Skeletal muscle tissue (tissue), 4 donors: ENCODE measurements around the gene AP1G2. TPM values are rescaled to one million over a fixed set of nuclear protein-coding genes. Genes with fewer than 3 reads are reported as not detected.

Experiments
- H3K27ac ChIP-seq: one replicate; pipeline ENCODE4 v1.7.0; 2013; ENCODE audit warnings: mild to moderate bottlenecking, low read depth, low read length, inconsistent platforms
- H3K27me3 ChIP-seq, 3 donors: one replicate each; pipeline ENCODE4 v1.7.0; 2013; ENCODE audit warnings: low read length in 3 of 3; ENCODE audit not compliant: control insufficient read depth in 3 of 3, insufficient read depth in 3 of 3
- H3K36me3 ChIP-seq, 3 donors: one replicate each; pipeline ENCODE4 v1.7.0; 2013; ENCODE audit warnings: low read length in 3 of 3; ENCODE audit not compliant: control insufficient read depth in 3 of 3, insufficient read depth in 3 of 3
- H3K4me1 ChIP-seq, 3 donors: one replicate each; pipeline ENCODE4 v1.7.0; 2013; ENCODE audit warnings: low read length in 3 of 3, mild to moderate bottlenecking in 3 of 3; ENCODE audit not compliant: control insufficient read depth in 3 of 3, insufficient read depth in 3 of 3
- H3K4me3 ChIP-seq, 3 donors: one replicate each; pipeline ENCODE4 v1.7.0; 2013; ENCODE audit warnings: low read length in 3 of 3
- H3K9ac ChIP-seq, 3 donors: one replicate each; pipeline ENCODE4 v1.7.0; 2013; ENCODE audit warnings: low read length in 3 of 3, mild to moderate bottlenecking in 3 of 3, moderate library complexity in 2 of 3, low read depth in 1 of 3
- H3K9me3 ChIP-seq, 3 donors: one replicate each; pipeline ENCODE4 v1.7.0; 2013; ENCODE audit warnings: low read length in 3 of 3; ENCODE audit not compliant: control insufficient read depth in 3 of 3
- total RNA-seq: library from RNA; depleted of rRNA; stranded (reverse); fragments of >200 nt; gene quantifications from one replicate; pipeline ENCODE4 v1.2.3, GENCODE V29; 2014
- donor health status: Osteomylitis.

AP1G2 gene
- total RNA-seq, 1 donor from 2014 or later: 8.4 TPM

DNA sequence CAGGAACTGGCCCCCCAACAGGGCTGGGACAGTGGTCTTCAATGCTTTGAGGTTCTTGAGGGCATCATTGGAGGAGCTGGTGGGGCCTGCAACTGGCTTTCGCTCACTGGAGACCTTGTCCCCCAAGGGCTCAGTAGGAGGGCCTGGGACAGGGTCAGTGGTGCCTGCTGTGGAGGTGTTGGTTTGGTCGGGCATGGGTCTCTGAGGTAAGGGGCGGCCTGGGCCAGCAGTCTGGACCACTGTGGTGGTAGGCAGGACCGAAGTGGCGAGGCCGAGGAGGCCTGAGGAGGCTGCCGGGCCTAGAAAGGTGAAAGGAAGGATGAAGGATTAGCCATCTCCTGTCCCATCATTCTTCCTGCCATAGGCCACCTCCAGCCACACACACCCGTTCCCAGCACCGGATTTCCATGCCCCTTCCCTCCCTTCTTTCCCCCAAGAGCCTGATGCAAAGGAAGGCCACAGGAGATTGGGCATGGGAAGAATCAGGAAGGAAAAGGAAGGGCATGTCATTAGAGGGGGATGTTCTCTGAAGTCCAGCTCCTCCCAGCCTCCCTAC, 44.9 kb downstream of the AP1G2 start:
- Histone ChIP-seq H3K4me1 (peaks cover 0 to 8% (median 5%) of the 10 kb centered on the region in 3 donors), H3K36me3 (peaks cover 0 to 2% (median 0%) of the 10 kb centered on the region in 3 donors), H3K4me3 (no peak overlapping the region), H3K9ac (no peak overlapping the region), H3K9me3 (no peaks in the 10 kb centered on the region), H3K27ac (no peak overlapping the region), H3K27me3 (no peaks in the 10 kb centered on the region)

DNA sequence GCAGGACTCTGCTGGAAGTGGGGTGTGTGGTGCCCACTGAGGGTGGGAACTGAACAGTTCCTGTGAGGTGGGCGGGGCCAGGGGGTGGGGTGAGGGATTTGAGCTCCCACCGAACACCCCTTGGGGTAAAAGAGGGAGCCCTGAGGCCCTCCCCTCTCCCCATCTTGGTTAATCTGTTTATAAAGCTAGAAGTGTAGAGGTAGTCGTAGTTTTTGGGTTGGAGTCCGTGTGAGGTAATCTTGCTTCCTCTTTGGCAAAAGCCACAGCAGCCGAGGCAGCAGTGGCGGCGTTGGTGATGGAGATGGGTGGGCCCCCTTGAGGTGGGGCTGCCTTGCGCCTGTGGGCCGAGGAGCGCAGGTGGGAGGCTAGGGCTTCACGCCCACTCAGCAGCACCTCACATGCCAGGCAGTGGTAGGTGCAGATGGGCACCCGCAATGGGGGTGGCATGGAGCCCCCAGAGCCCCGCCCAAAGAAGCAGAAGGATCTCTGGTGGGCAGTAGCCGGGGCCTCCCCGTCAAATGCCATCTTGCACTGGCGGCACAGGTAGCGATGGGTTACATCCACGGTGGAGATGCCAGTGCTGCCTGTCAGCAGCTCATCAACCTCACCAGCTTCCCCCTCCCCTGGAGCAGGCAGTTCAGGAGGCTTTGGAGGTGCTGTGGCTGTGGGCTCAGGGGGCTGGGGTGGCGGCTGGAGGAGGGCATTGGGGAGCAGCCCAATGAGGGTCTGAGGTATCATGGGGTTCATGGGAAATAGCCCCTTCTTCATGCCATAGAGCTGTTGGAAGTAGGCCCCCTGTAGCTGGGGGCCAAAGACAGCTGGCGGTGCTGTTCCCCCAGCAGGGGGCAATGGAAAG, 45.6 kb downstream of the AP1G2 start:
- Histone ChIP-seq H3K4me1 (peaks cover 0 to 8% (median 5%) of the 10 kb centered on the region in 3 donors), H3K9ac (no peak overlapping the region), H3K36me3 (peaks cover 0 to 2% (median 0%) of the 10 kb centered on the region in 3 donors), H3K27ac (no peak overlapping the region), H3K4me3 (no peak overlapping the region), H3K9me3 (no peaks in the 10 kb centered on the region), H3K27me3 (no peaks in the 10 kb centered on the region)

DNA sequence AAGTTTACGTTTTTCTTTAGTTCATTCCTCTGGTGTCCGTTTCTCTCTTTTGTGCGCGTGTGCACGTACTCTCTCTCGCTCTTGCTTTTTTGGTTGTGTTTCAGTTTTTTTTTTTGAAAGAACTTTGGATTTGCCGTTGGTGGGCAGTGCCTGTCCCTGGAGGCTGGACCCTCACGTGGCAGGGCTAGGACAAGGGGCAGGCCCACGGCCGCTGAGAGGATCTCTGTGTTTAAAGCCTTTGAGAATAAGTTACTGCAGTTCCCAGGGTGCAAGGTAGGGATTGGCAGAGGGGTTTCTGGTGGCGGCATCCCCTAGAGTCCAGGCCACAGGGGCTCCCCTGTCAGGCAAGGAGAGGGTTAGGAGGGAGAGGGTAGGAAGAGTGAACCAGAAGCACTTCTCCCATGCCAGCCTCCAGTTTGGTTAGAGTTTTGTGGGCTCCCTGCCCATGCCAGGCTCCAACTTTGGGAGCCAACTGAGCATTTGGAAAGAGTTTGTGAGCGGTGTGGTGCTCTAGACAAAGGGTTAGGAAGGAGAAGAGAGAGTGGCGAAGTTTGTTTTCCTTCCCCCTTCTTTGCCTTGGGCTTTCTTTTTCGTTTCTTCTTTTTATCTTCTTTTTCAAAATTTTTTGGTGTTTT, 46.6 kb downstream of the AP1G2 start:
- Histone ChIP-seq H3K4me1 (peaks cover 0 to 8% (median 5%) of the 10 kb centered on the region in 3 donors), H3K27me3 (no peaks in the 10 kb centered on the region), H3K4me3 (no peak overlapping the region), H3K9me3 (no peaks in the 10 kb centered on the region), H3K27ac (no peak overlapping the region), H3K9ac (no peak overlapping the region), H3K36me3 (peaks cover 0 to under 1% (median 0%) of the 10 kb centered on the region in 3 donors)

DNA sequence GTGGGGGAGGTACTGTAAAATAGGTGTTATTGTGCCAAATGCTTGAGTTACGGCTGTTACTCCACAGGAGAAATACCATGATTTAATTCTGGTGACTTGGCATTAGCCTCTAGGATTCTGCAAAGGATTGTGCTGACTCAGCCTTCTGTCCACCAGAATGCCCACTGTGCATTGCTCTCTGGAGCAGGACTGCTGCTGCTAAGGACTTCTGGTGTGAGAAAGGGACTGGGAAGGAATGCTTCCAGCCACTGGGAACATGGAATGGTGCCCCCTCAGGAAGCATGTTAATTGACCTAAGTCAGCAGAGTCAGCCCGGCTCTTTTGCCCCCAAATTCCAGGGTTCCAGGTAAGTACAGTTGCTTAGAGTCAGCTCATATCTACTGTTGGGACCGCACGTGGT, 48.9 kb downstream of the AP1G2 start:
- Histone ChIP-seq H3K4me1 (peaks cover 0 to 12% (median 5%) of the 10 kb centered on the region in 3 donors), H3K36me3 (no peaks in the 10 kb centered on the region), H3K27ac (no peak overlapping the region), H3K9me3 (no peaks in the 10 kb centered on the region), H3K27me3 (no peaks in the 10 kb centered on the region), H3K4me3 (no peak overlapping the region), H3K9ac (no peak overlapping the region)

DNA sequence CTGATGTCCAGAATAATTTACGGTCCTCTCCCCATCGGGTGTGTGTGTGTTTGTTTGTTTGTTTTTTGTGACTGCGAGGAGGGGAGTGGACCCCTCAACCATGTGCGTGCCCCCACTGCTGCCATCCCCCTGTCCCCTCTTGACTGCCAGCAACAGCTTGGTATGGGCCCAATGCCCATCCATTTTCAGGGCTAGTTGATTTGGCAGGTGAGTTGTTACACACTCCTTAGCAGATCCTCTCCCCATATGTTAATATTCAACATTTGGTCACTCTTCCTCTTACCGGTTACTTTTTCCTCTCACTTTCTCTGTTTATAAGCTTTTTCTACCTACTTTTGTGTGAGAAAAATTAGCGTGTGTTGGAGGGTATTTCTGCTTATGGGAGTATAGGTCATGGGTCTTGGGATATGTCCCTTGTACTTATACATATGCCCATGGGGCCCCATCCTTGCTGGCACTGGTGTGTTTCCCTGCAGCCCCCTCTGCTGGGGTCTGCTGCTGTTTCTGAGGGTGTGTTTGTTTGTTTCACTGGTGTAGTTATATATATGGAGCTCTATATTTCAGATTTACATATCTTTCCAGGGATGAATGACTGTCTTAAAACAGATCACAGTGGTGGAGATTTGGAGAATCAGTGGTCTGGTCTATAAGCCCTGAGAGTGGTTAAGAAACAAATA, 49.8 kb downstream of the AP1G2 start:
- H3K4me1 ChIP-seq: peaks cover 0 to 17% (median 5%) of the 10 kb centered on the region in 3 donors
- no peaks in the 10 kb centered on the region for H3K27me3 ChIP-seq
- no peaks in the 10 kb centered on the region for H3K36me3 ChIP-seq
- H3K4me3 ChIP-seq: no peak overlapping the region
- H3K27ac ChIP-seq: no peak overlapping the region
- no peaks in the 10 kb centered on the region for H3K9me3 ChIP-seq
- H3K9ac ChIP-seq: no peak overlapping the region

DNA sequence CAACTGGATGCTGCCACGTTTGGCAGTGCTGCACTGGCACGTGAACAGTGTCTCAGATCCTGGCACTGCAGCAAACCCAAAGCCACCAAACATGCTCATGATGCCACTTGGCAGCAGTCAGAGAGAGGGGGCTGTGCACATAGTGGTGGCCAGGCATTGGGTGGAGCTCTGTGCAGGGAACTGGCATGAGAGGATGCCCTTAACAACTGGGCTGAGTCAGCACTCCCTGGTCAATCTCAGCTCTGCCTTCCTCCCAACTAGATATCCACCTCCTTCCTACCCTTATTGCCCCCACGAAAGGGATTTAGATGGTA, 53.0 kb downstream of the AP1G2 start:
- Histone ChIP-seq H3K4me1 (peaks cover 0 to 17% (median 5%) of the 10 kb centered on the region in 3 donors), H3K36me3 (no peaks in the 10 kb centered on the region), H3K27me3 (peaks cover 0 to 8% (median 0%) of the 10 kb centered on the region in 3 donors), H3K27ac (no peak overlapping the region), H3K9ac (no peak overlapping the region), H3K4me3 (no peak overlapping the region), H3K9me3 (no peaks in the 10 kb centered on the region)

DNA sequence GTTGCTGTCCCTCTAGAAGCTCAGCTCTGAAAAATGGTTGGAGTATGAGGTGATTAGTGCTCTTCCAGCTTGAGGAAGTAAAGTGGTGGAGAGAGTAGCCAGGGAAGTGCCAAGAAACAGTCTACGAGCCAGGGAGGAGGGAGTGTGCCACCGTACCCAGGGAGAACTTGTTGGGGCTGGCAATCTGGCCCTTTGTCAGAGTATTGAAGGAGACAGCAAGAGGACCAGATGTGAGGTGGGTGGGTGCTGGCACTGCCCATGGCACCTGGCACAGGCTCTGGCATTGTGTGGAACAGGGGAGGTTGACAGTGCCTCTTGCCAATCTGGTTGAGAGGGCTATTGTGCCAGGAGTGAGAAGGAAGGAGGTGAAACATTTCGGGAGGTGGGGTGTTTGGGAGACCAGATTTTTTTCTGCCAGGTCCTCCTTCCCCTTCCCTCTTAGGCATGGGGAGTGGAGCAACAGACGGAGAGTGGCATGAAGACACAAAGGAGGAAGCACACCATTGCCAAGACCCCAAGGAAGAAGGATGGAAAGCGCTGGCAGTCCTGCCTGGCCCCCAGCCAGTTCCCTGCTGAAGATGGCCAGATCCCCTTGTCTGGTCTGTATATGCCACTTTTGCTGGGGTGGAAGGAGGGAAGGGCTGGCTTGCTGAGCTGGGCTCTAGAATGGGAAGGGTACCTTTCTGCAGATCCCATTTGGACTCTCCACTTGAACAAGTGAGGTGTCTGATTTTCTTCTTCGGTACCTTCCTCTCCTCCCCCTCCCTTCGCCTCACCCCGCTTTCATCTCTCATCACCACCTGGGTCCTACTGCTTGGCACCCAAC, 53.6 kb downstream of the AP1G2 start:
- Histone ChIP-seq H3K4me3 (no peak overlapping the region), H3K36me3 (peaks cover 0 to 3% (median 0%) of the 10 kb centered on the region in 3 donors), H3K9ac (no peak overlapping the region), H3K9me3 (no peaks in the 10 kb centered on the region), H3K4me1 (peaks cover 0 to 17% (median 5%) of the 10 kb centered on the region in 3 donors), H3K27me3 (peaks cover 0 to 10% (median 0%) of the 10 kb centered on the region in 3 donors), H3K27ac (no peak overlapping the region)

DNA sequence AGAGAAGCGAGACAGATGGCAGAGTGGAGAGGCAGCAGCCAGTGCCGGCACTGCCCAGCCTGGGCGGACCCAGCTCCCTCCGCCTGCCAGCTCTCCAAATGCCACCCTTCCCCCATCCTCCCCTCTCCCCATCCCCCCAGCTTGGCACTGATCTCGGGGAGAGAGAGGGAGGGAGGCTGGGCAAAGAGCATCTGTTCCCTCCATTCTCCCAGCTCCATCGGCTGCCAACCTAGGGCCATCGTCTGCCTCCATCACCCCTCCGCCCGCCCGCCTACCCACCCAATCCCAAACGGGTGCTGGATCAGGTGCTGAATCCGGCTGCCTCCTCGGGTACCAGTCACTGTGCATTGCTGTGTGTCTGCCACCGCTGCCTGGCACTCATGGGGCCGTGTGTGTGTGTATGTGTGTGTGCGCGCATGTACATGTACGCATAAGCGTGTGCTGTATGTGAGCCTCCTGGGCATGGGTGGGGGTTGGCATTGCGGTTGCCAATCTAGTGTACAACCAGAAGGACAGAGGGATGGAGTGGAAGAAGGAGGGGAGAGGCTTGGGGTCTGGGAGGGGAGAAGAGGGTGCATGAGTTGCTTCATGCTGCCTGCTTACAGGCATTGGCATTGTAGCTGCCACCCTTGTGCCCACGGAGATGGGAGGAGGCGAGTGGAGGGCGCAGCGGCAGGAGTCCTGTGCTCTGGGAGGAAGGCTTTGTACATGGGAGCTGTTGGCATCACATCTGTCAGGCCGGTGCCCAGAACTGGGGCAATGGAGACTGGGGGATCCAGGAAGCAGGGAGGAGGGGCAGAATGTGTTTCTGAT, 54.4 kb downstream of the AP1G2 start:
- Histone ChIP-seq H3K4me3 (peak overlapping the region in 1 of 3 donors; percentile 6), H3K36me3 (peaks cover 0 to 3% (median 0%) of the 10 kb centered on the region in 3 donors), H3K27me3 (peaks cover 0 to 10% (median 0%) of the 10 kb centered on the region in 3 donors), H3K9ac (no peak overlapping the region), H3K9me3 (no peaks in the 10 kb centered on the region), H3K27ac (no peak overlapping the region), H3K4me1 (peaks cover 0 to 9% (median under 1%) of the 10 kb centered on the region in 3 donors)
